Skeletal muscle satellite cell (primary cell): Measurements from ENCODE around the gene ITGAX.

ENCODE experiments used
- H3K27me3 ChIP-seq: 2 replicates; pipeline ENCODE4 v1.7.0; 2013; ENCODE audit warnings: low read length; ENCODE audit not compliant: control insufficient read depth, insufficient read depth
- H3K36me3 ChIP-seq: 2 replicates; pipeline ENCODE4 v1.7.0; 2013; ENCODE audit warnings: mild to moderate bottlenecking, control low read depth, low read length; ENCODE audit not compliant: insufficient read depth
- H3K4me1 ChIP-seq: 2 replicates; pipeline ENCODE4 v1.7.0; 2013; ENCODE audit warnings: low read length; ENCODE audit not compliant: control insufficient read depth, insufficient read depth
- H3K4me2 ChIP-seq: 2 replicates; pipeline ENCODE4 v1.7.0; 2013; ENCODE audit warnings: mild to moderate bottlenecking, low read length
- H3K4me3 ChIP-seq: 2 replicates; pipeline ENCODE4 v1.7.0; 2013; ENCODE audit warnings: low read length
- H3K9ac ChIP-seq: 2 replicates; pipeline ENCODE4 v1.7.0; 2013; ENCODE audit warnings: mild to moderate bottlenecking, low read depth, low read length, moderate library complexity
- H3K9me3 ChIP-seq: replicated peaks from 2 replicates; pipeline ENCODE4 v1.7.0; 2013; ENCODE audit warnings: mild to moderate bottlenecking, control low read depth, low read length

The ITGAX gene

GRCh38 chr16:31430380-31431052 is 75.5 kb downstream of the ITGAX start:
- H3K4me3 ChIP-seq = no peak overlapping the region
- peaks cover 4% of the 10 kb centered on the region for H3K4me1 ChIP-seq
- no peak overlapping the region for H3K4me2 ChIP-seq
- no peak overlapping the region for H3K9ac ChIP-seq
- peaks cover 25% of the 10 kb centered on the region for H3K27me3 ChIP-seq
- H3K36me3 ChIP-seq = no peaks in the 10 kb centered on the region
- H3K9me3 ChIP-seq = peaks cover 3% of the 10 kb centered on the region
